Osteoblast (primary cell): ENCODE measurements around the gene TRIM44. TPM values are rescaled to one million over a fixed set of nuclear protein-coding genes. Genes with fewer than 3 reads are reported as not detected.

ENCODE experiments used
- DNase-seq: peaks from one replicate; pipeline ENCODE4 v3.0.0; 2011; ENCODE audit warnings: low spot score, mixed read lengths; ENCODE audit not compliant: insufficient read length; ENCODE audit errors: missing footprints
- H2AFZ ChIP-seq: 2 replicates; pipeline ENCODE4 v1.6.0; 2011; ENCODE audit warnings: mild to moderate bottlenecking, low read length
- H3K27ac ChIP-seq: 2 replicates; pipeline ENCODE4 v1.5.1; 2011; ENCODE audit warnings: mild to moderate bottlenecking, low read depth, low read length, moderate library complexity
- H3K27me3 ChIP-seq: 2 replicates; pipeline ENCODE4 v1.6.0; 2012; ENCODE audit warnings: mild to moderate bottlenecking, control low read depth, inconsistent platforms, low read length, moderate library complexity; ENCODE audit not compliant: insufficient read depth
- H3K36me3 ChIP-seq: 2 replicates; pipeline ENCODE4 v1.5.1; 2011; ENCODE audit warnings: mild to moderate bottlenecking, low read length, control low read depth, moderate library complexity; ENCODE audit not compliant: insufficient read depth
- H3K4me1 ChIP-seq: 2 replicates; pipeline ENCODE4 v1.5.1; 2011; ENCODE audit warnings: mild to moderate bottlenecking, low read length, control low read depth, moderate library complexity; ENCODE audit not compliant: insufficient read depth
- H3K4me2 ChIP-seq: 2 replicates; pipeline ENCODE4 v1.6.0; 2011; ENCODE audit warnings: mild to moderate bottlenecking, low read length; ENCODE audit not compliant: insufficient read depth
- H3K4me3 ChIP-seq: fragments of 200-600 bp; sonication (generic); 3 replicates; pipeline ENCODE4 v1.5.1; 2012; ENCODE audit warnings: mild to moderate bottlenecking, low read length, inconsistent platforms; ENCODE audit not compliant: insufficient read depth
- H3K79me2 ChIP-seq: 2 replicates; pipeline ENCODE4 v1.6.0; 2012; ENCODE audit warnings: mild to moderate bottlenecking, low read length, control low read depth, inconsistent platforms; ENCODE audit not compliant: insufficient read depth
- H3K9me3 ChIP-seq: 2 replicates; pipeline ENCODE4 v1.5.1; 2011; ENCODE audit warnings: low read depth, low read length, control low read depth
- H4K20me1 ChIP-seq: 2 replicates; pipeline ENCODE4 v1.6.0; 2012; ENCODE audit warnings: mild to moderate bottlenecking, low read length, control low read depth; ENCODE audit not compliant: insufficient read depth
- CTCF ChIP-seq: IDR thresholded peaks from 2 replicates; pipeline ENCODE4 v1.5.1; 2011; ENCODE audit warnings: mild to moderate bottlenecking, low read depth, low read length, moderate library complexity; ENCODE audit errors: extremely low read depth
- total RNA-seq: library from RNA; depleted of rRNA; stranded (reverse); fragments of >200 nt; gene quantifications from 2 replicates; pipeline ENCODE4 v1.2.3, GENCODE V29; 2012

TRIM44 gene
- total RNA-seq, 1 donor, result 40.5 TPM

GRCh38 chr11:35723493-35723892 lies 60.9 kb downstream of the TRIM44 start:
- H2AFZ ChIP-seq, result no peak overlapping the region
- DNase-seq, result no peak
- TF ChIP-seq CTCF, result no peak
- no peak overlapping the region for H3K4me3 ChIP-seq
- no peak overlapping the region for H3K4me2 ChIP-seq
- peaks cover 13% of the 10 kb centered on the region for H3K36me3 ChIP-seq
- no peaks in the 10 kb centered on the region for H3K4me1 ChIP-seq
- peaks cover 53% of the 10 kb centered on the region for H3K79me2 ChIP-seq
- no peaks in the 10 kb centered on the region for H3K27me3 ChIP-seq
- H3K27ac ChIP-seq, result no peak overlapping the region
- peaks cover 58% of the 10 kb centered on the region for H4K20me1 ChIP-seq
- H3K9me3 ChIP-seq, result no peaks in the 10 kb centered on the region

GRCh38 chr11:35723913-35724312 lies 61.3 kb downstream of the TRIM44 start:
- H3K4me2 ChIP-seq, result no peak overlapping the region

GRCh38 chr11:35725885-35726284 lies 63.3 kb downstream of the TRIM44 start:
- Histone ChIP-seq H3K36me3 (peaks cover 20% of the 10 kb centered on the region), H2AFZ (no peak overlapping the region), H4K20me1 (peaks cover 47% of the 10 kb centered on the region), H3K27ac (no peak overlapping the region), H3K4me1 (no peaks in the 10 kb centered on the region), H3K27me3 (no peaks in the 10 kb centered on the region), H3K9me3 (no peaks in the 10 kb centered on the region), H3K79me2 (peaks cover 33% of the 10 kb centered on the region), H3K4me2 (no peak overlapping the region), H3K4me3 (no peak overlapping the region)
- peak; percentile 25 for DNase-seq
- no peak for TF ChIP-seq CTCF

More at GRCh38 chr11:35723913-35724312, 61.3 kb downstream of the TRIM44 start:
- no peak for TF ChIP-seq CTCF
- H3K36me3 ChIP-seq, result peaks cover 13% of the 10 kb centered on the region
- no peaks in the 10 kb centered on the region for H3K27me3 ChIP-seq
- no peak for DNase-seq
- H3K4me1 ChIP-seq, result no peaks in the 10 kb centered on the region
- no peak overlapping the region for H3K4me3 ChIP-seq
- H3K79me2 ChIP-seq, result peaks cover 49% of the 10 kb centered on the region
- H3K27ac ChIP-seq, result no peak overlapping the region
- H3K9me3 ChIP-seq, result no peaks in the 10 kb centered on the region
- no peak overlapping the region for H2AFZ ChIP-seq
- H4K20me1 ChIP-seq, result peaks cover 56% of the 10 kb centered on the region

- no peaks in the 10 kb centered on the region for H3K4me1 ChIP-seq
- no peak for TF ChIP-seq CTCF
- H3K9me3 ChIP-seq, result no peaks in the 10 kb centered on the region
- peaks cover 35% of the 10 kb centered on the region for H4K20me1 ChIP-seq
- H2AFZ ChIP-seq, result no peak overlapping the region
- peaks cover 20% of the 10 kb centered on the region for H3K36me3 ChIP-seq
- DNase-seq, result no peak
- H3K27ac ChIP-seq, result no peak overlapping the region
- no peak overlapping the region for H3K4me3 ChIP-seq
- H3K27me3 ChIP-seq, result no peaks in the 10 kb centered on the region
- H3K79me2 ChIP-seq, result peaks cover 25% of the 10 kb centered on the region
- no peak overlapping the region for H3K4me2 ChIP-seq
These were observed 64.6 kb downstream of the TRIM44 start for GRCh38 chr11:35727140-35727539.
